K562 (cell line): ENCODE data around the gene C1orf174. TPM values are rescaled to one million over a fixed set of nuclear protein-coding genes. Genes with fewer than 3 reads are reported as not detected.

Experiments used
- ATAC-seq: fragments of 200-7000 bp; cut with Tn5 transposase; 3 replicates; pipeline ENCODE4 v1.9.1; 2020; ENCODE audit warnings: moderate library complexity
- BruUV-seq: library from RNA; stranded (reverse); fragments of 400-500 nt; replicated peaks from 2 replicates; lab custom pipeline; 2021; lab: Mats Ljungman, UMichigan
- CTCF ChIA-PET: fragments of 300-600 bp; formaldehyde crosslinking; extraction: SDS; loops from one replicate; lab custom pipeline; 2021; ENCODE audit warnings: low intra/inter-chr PET ratio; lab: Yijun Ruan, JAX
- POLR2A ChIA-PET: fragments of 300-600, 350-650 bp; sonication (Branson Sonifier 250); formaldehyde crosslinking; extraction: SDS; loops from one replicate; lab custom pipeline; 2021; ENCODE audit warnings: antibody characterized with exemption, inconsistent platforms; lab: Yijun Ruan, JAX
- DNase-seq, 4 experiments: peaks; one replicate each; pipeline versions ENCODE4 v3.0.0 to v3.0.0-alpha.2; 2011 to 2018; ENCODE audit warnings: low spot score in 3 of 4, mixed read lengths in 3 of 4; ENCODE audit errors: extremely low read depth in 1 of 4
- FAIRE-seq: peaks from 2 replicates; lab custom pipeline; 2011; peaks lifted over from hg19 to GRCh38; lab: Jason Lieb, UNC
- H2AFZ ChIP-seq: 2 replicates; pipeline ENCODE4 v1.6.0; 2011; ENCODE audit warnings: low read depth, low read length, control low read depth, inconsistent platforms
- H3K27ac ChIP-seq: fragments of 200-600 bp; 3 replicates; pipeline ENCODE4 v1.8.0; 2011; ENCODE audit warnings: low read depth, mild to moderate bottlenecking, control low read depth, inconsistent platforms, low read length, moderate library complexity, mixed read lengths; ENCODE audit errors: extremely low read depth
- H3K27me3 ChIP-seq, 2 experiments: fragments of 300-600 bp in 1 of 2; 2 replicates in 1 of 2; 3 replicates in 1 of 2; pipeline versions ENCODE4 v1.6.0 to v1.8.0; 2011; ENCODE audit warnings: inconsistent platforms in 2 of 2, low read length in 2 of 2, mild to moderate bottlenecking in 1 of 2, mixed read lengths in 1 of 2, moderate library complexity in 1 of 2; ENCODE audit not compliant: control insufficient read depth in 2 of 2, insufficient read depth in 2 of 2
- H3K36me3 ChIP-seq: fragments of 300-600 bp; 3 replicates; pipeline ENCODE4 v1.8.0; 2011; ENCODE audit warnings: mild to moderate bottlenecking, low read length, inconsistent platforms; ENCODE audit not compliant: control insufficient read depth, insufficient read depth
- H3K4me1 ChIP-seq, 2 experiments: fragments of 200-600 bp in 1 of 2; replicated peaks in 1 of 2; 2 replicates in 1 of 2; 3 replicates in 1 of 2; pipeline versions ENCODE4 v1.5.1 to v1.8.0; 2011; ENCODE audit warnings: inconsistent platforms in 2 of 2, low read length in 2 of 2, mild to moderate bottlenecking in 1 of 2, mixed read lengths in 1 of 2, moderate library complexity in 1 of 2; ENCODE audit not compliant: control insufficient read depth in 2 of 2, insufficient read depth in 2 of 2
- H3K4me2 ChIP-seq: 2 replicates; pipeline ENCODE4 v1.6.1; 2011; ENCODE audit warnings: low read length, control low read depth, inconsistent platforms, mixed read lengths; ENCODE audit not compliant: insufficient read depth
- H3K4me3 ChIP-seq: fragments of 200-600 bp; sonication (generic), shearing (Covaris generic); 2 replicates; pipeline ENCODE4 v1.5.1; 2016; ENCODE audit warnings: control low read depth, inconsistent platforms
- H3K79me2 ChIP-seq: fragments of 200-600 bp; 3 replicates; pipeline ENCODE4 v1.8.0; 2011; ENCODE audit warnings: low read length, inconsistent platforms; ENCODE audit not compliant: control insufficient read depth, insufficient read depth
- H3K9ac ChIP-seq, 2 experiments: 2 replicates each; pipeline versions ENCODE4 v1.6.0 to v1.6.1; 2011; ENCODE audit warnings: low read depth in 2 of 2, low read length in 2 of 2, control low read depth in 1 of 2, inconsistent platforms in 1 of 2, mild to moderate bottlenecking in 1 of 2, mixed read lengths in 1 of 2; ENCODE audit not compliant: insufficient read depth in 1 of 2
- H3K9me1 ChIP-seq: one replicate; pipeline ENCODE4 v1.6.0; 2011; ENCODE audit warnings: inconsistent platforms, mild to moderate bottlenecking, low read length, moderate library complexity; ENCODE audit not compliant: control insufficient read depth, insufficient read depth
- H3K9me3 ChIP-seq: replicated peaks from 2 replicates; pipeline ENCODE4 v1.5.1; 2011; ENCODE audit warnings: low read depth, low read length, inconsistent platforms; ENCODE audit not compliant: control insufficient read depth, insufficient read depth
- H4K20me1 ChIP-seq: replicated peaks from 2 replicates; pipeline ENCODE4 v1.6.1; 2011; ENCODE audit warnings: low read length, inconsistent platforms, mixed read lengths; ENCODE audit not compliant: control insufficient read depth, insufficient read depth
- HDAC3 ChIP-seq: fragments of 450-650 bp; IDR thresholded peaks from 2 replicates; pipeline ENCODE4 v1.6.1; 2018; ENCODE audit warnings: borderline replicate concordance, mild to moderate bottlenecking, moderate library complexity; ENCODE audit not compliant: partially characterized antibody
- IRF2 ChIP-seq: sonication (generic); formaldehyde crosslinking; IDR thresholded peaks from 2 replicates; pipeline ENCODE4 v1.8.1; 2022; ENCODE audit warnings: mild to moderate bottlenecking, missing genetic modification reagents
- OTX1 ChIP-seq: fragments of 450-650 bp; formaldehyde crosslinking; IDR thresholded peaks from 2 replicates; pipeline ENCODE4 v1.4.0; 2022; ENCODE audit warnings: mild to moderate bottlenecking
- ZNF217 ChIP-seq: sonication (generic); formaldehyde crosslinking; IDR thresholded peaks from 2 replicates; pipeline ENCODE4 v1.8.0; 2022; ENCODE audit warnings: mild to moderate bottlenecking, missing genetic modification reagents
- ZNF324 ChIP-seq: fragments of 250-450 bp; sonication (Bioruptor Pico); IDR thresholded peaks from 2 replicates; pipeline ENCODE4 v1.4.0; 2020; ENCODE audit warnings: mild to moderate bottlenecking
- ZZZ3 ChIP-seq: fragments of 450-650 bp; IDR thresholded peaks from 2 replicates; pipeline ENCODE4 v1.6.1; 2016; ENCODE audit warnings: antibody characterized with exemption, mild to moderate bottlenecking, moderate library complexity
- WGBS: fragments of 100-300 bp; shearing (Covaris generic); methylation state at CpG from one replicate; pipeline ENCODE4 v1.1.6; 2016; ENCODE audit warnings: low coverage, mixed read lengths; ENCODE audit not compliant: insufficient coverage; ENCODE audit errors: missing lambda C conversion rate; 5-methylcytosine and 5-hydroxymethylcytosine counted together
- in situ Hi-C: fragments of 300-500 bp; cut with MboI; formaldehyde crosslinking; loops from 4 replicates; pipeline ENCODE4 v1.15.0; 2018; ENCODE audit warnings: inconsistent platforms, mixed read lengths
- intact Hi-C: fragments of 100-400 bp; cut with micrococcal nuclease; formaldehyde crosslinking; loops from 2 replicates; pipeline ENCODE4 v1.14.2; 2022
- polyA plus RNA-seq, 8 experiments: library from polyadenylated mRNA; depleted of rRNA in 4 of 8; stranded (reverse) in 5 of 8; unstranded in 3 of 8; fragments of >200 nt; fragmentation: Nextera tagmentation in 2 of 8; fragmentation: Illumina TruSeq in 1 of 8; extraction: Ambion mirVana in 2 of 8; extraction: Trizol in 1 of 8; gene quantifications; 2 replicates each; pipeline versions ENCODE4 v1.2.1 to v1.2.3, GENCODE V29; 2011 to 2014; ENCODE audit warnings: inconsistent platforms in 1 of 8, missing spikeins in 1 of 8
- total RNA-seq, 7 experiments: library from RNA; depleted of rRNA in 6 of 7; stranded (reverse); fragments of >200 nt in 6 of 7; fragmentation: Illumina TruSeq in 2 of 7; extraction: Trizol in 2 of 7; gene quantifications; 2 replicates each; pipeline versions ENCODE4 v1.2.1 to v1.2.3, GENCODE V29; 2011 to 2021; ENCODE audit warnings: low replicate concordance in 1 of 7
- TF ChIP-seq, protein P1 (sequence below): fragments of 450-650 bp; IDR thresholded peaks from 2 replicates; pipeline ENCODE4 v1.6.1; 2017; ENCODE audit warnings: antibody characterized with exemption
- TF ChIP-seq, protein P2 (sequence below): fragments of 450-650 bp; IDR thresholded peaks from 2 replicates; pipeline ENCODE4 v1.7.1; 2018; ENCODE audit warnings: mild to moderate bottlenecking, low read depth; ENCODE audit not compliant: partially characterized antibody
- TF ChIP-seq, protein P3 (sequence below): conservative IDR thresholded peaks from 2 replicates; pipeline ENCODE4 v1.6.1; 2011; ENCODE audit warnings: low read depth, mild to moderate bottlenecking, low read length; ENCODE audit not compliant: control insufficient read depth
- TF ChIP-seq, protein P4 (sequence below): fragments of 250-450 bp; sonication (Bioruptor Pico); IDR thresholded peaks from 2 replicates; pipeline ENCODE4 v1.8.0; 2022; ENCODE audit warnings: inconsistent platforms, mild to moderate bottlenecking, moderate library complexity, borderline replicate concordance

The C1orf174 gene
- total and polyA plus RNA-seq, 9 of the 15 experiments (the other 6 are each of a cell fraction or from before 2014, with no cell fraction given) = 38.5 to 64.9 (median 45.4) TPM

DNA sequence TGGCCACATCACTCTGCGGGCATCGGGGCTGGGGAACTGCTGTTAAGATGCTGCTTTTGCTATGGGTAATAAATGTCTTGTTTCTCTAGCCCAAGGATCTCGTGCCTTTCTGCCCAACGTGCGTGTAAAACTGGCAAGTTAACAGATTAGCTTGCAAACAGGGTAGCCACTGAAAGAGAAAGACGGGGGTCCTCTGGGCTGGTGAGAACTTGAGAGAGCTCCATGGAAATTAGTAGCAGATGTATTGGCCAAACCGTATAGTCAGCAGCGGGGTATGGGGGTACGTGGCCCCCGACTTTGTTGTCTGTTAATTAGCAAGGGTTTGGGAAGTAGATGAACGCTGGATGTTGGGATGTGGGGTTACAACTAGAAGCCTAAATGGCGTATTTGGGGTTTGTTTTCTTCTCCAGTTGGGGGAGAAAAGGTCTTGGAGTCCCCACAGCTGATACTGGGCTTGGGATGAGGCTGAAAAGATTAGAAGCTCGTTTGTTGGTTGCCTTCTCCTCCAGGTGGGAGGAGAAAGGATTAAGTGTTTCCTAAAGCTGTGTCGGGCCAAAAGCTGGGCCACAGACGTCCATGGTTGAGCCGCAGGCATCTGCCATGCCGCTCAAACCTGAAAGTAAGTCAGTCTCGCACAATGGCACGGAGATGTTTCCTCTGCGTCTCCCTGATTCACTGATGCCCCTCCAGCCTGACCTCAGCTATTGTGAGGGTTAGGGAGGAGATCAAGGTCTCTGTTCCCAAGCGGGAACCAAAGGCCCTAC is 32.3 kb upstream of the C1orf174 start (continued):
- TF ChIP-seq, protein P1, sequence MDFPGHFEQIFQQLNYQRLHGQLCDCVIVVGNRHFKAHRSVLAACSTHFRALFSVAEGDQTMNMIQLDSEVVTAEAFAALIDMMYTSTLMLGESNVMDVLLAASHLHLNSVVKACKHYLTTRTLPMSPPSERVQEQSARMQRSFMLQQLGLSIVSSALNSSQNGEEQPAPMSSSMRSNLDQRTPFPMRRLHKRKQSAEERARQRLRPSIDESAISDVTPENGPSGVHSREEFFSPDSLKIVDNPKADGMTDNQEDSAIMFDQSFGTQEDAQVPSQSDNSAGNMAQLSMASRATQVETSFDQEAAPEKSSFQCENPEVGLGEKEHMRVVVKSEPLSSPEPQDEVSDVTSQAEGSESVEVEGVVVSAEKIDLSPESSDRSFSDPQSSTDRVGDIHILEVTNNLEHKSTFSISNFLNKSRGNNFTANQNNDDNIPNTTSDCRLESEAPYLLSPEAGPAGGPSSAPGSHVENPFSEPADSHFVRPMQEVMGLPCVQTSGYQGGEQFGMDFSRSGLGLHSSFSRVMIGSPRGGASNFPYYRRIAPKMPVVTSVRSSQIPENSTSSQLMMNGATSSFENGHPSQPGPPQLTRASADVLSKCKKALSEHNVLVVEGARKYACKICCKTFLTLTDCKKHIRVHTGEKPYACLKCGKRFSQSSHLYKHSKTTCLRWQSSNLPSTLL = no peak
- TF ChIP-seq HDAC3 (no peak), ZZZ3 (no peak)

DNA sequence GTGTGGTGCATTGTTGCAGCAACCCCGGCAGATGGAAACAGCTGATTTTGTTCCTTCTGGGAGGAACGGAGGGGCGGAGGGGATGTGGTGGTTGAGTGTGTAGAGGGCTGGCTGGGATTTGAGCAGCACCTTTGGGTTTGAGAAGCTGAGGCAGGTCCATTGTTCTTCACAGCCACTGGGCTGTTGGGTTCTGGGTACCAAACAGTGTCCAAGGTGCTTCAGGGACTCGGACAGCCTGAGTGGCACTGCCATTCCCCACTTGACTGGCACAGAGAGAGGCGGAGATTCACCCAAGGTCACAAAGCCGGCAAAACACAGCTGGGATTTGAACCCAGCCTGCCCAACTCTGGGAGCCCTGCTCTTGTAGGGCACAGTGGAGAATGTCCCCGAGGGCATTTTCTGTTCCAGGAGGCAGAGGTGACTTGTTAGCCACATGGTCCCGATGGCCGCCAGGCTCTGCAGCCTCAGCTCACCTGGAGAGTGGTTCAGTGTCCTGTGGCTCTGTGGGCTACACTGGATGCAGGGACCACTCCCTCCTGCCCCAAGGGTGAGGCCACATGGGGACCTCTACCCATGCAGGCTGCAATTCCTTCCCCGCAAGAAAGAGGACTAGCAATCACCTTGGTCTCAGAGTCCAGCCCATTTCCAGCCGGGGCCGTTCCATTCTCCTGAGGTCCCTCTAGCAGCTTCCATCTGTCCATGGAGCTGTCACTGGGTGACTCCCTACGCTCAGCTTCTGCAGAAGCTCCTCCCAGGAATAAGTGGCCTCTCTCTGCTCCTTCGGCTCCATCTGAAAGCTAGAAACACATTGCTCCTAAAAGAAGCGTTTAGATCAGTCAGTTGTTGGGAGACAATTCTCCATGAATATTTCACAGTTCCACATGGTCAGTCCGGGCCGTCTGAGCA is 31.2 kb upstream of the C1orf174 start:
- BruUV-seq = no TSS peak
- under 1% methylated on average over 17 of the region's 17 CpGs for WGBS
- TF ChIP-seq OTX1 (CRISPR knock-in tag) (no peak), IRF2 (CRISPR knock-in tag) (no peak), ZNF217 (no peak), ZNF324 (no peak)
- TF ChIP-seq, protein P2, sequence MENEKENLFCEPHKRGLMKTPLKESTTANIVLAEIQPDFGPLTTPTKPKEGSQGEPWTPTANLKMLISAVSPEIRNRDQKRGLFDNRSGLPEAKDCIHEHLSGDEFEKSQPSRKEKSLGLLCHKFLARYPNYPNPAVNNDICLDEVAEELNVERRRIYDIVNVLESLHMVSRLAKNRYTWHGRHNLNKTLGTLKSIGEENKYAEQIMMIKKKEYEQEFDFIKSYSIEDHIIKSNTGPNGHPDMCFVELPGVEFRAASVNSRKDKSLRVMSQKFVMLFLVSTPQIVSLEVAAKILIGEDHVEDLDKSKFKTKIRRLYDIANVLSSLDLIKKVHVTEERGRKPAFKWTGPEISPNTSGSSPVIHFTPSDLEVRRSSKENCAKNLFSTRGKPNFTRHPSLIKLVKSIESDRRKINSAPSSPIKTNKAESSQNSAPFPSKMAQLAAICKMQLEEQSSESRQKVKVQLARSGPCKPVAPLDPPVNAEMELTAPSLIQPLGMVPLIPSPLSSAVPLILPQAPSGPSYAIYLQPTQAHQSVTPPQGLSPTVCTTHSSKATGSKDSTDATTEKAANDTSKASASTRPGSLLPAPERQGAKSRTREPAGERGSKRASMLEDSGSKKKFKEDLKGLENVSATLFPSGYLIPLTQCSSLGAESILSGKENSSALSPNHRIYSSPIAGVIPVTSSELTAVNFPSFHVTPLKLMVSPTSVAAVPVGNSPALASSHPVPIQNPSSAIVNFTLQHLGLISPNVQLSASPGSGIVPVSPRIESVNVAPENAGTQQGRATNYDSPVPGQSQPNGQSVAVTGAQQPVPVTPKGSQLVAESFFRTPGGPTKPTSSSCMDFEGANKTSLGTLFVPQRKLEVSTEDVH = no peak
- TF ChIP-seq, protein P3, sequence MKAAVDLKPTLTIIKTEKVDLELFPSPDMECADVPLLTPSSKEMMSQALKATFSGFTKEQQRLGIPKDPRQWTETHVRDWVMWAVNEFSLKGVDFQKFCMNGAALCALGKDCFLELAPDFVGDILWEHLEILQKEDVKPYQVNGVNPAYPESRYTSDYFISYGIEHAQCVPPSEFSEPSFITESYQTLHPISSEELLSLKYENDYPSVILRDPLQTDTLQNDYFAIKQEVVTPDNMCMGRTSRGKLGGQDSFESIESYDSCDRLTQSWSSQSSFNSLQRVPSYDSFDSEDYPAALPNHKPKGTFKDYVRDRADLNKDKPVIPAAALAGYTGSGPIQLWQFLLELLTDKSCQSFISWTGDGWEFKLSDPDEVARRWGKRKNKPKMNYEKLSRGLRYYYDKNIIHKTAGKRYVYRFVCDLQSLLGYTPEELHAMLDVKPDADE = no peak
- TF ChIP-seq, protein P4, sequence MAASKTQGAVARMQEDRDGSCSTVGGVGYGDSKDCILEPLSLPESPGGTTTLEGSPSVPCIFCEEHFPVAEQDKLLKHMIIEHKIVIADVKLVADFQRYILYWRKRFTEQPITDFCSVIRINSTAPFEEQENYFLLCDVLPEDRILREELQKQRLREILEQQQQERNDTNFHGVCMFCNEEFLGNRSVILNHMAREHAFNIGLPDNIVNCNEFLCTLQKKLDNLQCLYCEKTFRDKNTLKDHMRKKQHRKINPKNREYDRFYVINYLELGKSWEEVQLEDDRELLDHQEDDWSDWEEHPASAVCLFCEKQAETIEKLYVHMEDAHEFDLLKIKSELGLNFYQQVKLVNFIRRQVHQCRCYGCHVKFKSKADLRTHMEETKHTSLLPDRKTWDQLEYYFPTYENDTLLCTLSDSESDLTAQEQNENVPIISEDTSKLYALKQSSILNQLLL = no peak

More for the DNA sequence above, 31.2 kb upstream of the C1orf174 start:
- Histone ChIP-seq H3K36me3 (no peaks in the 10 kb centered on the region), H4K20me1 (no peaks in the 10 kb centered on the region; the same call in 1 of the 2 replicates), H2AFZ (no peak overlapping the region), H3K4me1 (peaks cover 0 to 3% of the 10 kb centered on the region in 2 experiments; a peak in 1 of 5 replicates), H3K79me2 (no peaks in the 10 kb centered on the region), H3K9ac (no peak overlapping the region), H3K27me3 (peaks cover 26 to 40% of the 10 kb centered on the region in 2 experiments; a peak in 4 of 5 replicates), H3K9me3 (peaks cover 2% of the 10 kb centered on the region), H3K4me2 (no peak overlapping the region), H3K4me3 (no peak overlapping the region), H3K9me1 (no peaks in the 10 kb centered on the region), H3K27ac (no peak overlapping the region)
- no peak for FAIRE-seq
- DNase-seq = no peak
- CTCF ChIA-PET = no interaction called here
- POLR2A ChIA-PET = interaction anchor here (0.6 to 1.4 kb wide), 3 partner anchors 9 to 184 kb away, joined by 4 to 6 read pairs (median 4); no protein-coding TSS in a partner anchor
- peak; percentile 49 for ATAC-seq
- in situ Hi-C loops (no loop called here), intact Hi-C loops (no loop called here)
